ENCODE data around the gene PMM1. TPM values are rescaled to one million over a fixed set of nuclear protein-coding genes. Genes with fewer than 3 reads are reported as not detected.
"Not testable (repeated sequence)": the region's sequence is repeated elsewhere in the genome, so short reads cannot be mapped to it uniquely, and the experiment has no call there.

PMM1 gene
- total RNA-seq, 4 donors from 2014 or later, result 39.3 to 168 (median 73.1) TPM

DNA sequence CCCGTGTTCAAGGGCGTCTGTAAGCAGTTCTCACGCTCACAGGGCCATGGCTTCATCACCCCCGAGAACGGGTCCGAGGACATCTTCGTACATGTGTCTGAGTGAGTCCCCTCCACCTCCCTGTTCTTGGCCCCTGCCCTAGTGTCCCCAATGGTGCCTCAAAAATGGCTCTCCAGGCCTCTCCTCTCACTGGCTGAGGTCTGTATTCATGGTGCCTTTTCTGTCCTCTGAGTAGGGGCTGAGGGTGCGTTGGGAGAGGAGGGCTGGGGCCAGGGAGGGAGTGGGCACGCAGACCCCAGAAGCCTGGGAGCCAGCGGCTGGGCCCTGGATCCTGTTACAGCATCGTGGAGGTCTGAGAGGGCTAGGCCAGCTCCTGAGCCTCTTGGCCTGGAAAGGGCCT lies 16.0 kb downstream of the PMM1 start:
- ATAC-seq (ENCODE audit: low FRiP score) (no peak), DNase-seq (ENCODE audit: low spot score) (no peak)
- no peak for TF ChIP-seq CTCF (IDR thresholded peaks at IDR 0.05)

DNA sequence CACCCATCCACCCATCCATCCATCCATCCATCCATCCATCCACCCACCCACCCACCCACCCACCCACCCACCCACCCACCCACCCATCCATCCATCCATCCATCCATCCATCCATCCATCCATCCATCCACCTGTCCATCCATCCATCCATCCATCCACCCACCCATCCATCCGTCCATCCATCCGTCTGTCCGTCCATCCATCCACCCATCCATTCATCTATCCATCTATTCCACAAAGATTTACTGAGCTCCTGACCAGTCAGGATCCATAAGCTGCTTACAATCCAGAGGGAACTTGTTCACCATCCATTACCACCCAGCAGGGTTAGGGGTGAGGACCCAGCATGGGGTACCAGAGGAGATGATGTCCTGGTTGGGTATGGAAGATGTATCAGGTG lies 17.3 kb downstream of the PMM1 start:
- ATAC-seq (ENCODE audit: low FRiP score); DNase-seq (ENCODE audit: low spot score): not testable (repeated sequence)

DNA sequence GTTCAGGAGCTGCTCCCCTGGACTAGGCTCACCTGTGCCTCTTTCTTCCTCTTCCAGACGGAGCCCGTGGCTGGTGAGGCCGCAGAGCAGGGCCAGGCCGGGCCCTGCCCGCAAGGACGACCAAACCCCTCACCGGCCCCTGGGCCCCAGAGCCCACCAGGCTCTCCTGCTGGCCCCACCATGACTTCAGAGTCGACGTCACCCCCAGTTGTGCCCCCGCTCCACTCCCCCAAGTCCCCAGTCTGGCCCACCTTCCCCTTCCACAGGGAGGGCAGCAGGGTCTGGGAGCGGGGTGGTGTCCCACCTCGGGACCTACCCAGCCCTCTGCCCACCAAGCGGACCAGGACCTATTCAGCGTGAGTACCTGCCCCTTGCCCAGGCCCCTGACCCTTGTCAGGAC lies 17.9 kb downstream of the PMM1 start:
- no peak for ATAC-seq (ENCODE audit: low FRiP score)
- DNase-seq (ENCODE audit: low spot score), result no peak
- TF ChIP-seq CTCF (IDR thresholded peaks at IDR 0.05), result no peak

DNA sequence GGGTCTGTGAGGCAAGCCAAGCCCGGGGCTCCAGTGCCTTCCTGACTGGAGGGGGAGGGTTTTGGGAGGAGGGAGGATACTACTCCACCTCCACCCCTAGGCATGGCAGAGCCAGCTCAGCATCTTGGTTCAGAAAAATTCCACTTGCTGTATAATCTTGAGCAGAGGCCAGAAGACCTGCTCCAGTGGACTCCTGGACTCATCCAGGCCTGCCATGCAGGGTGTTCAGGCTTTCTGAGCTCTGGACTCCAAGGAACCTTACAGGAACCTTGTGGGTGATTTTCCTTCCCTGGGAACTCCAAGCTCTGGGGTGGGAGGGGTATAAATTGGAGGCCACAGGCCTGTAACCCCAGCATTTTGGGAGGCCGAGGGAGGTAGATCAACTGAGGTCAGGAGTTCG lies 19.4 kb downstream of the PMM1 start:
- ATAC-seq (ENCODE audit: low FRiP score) (peak; percentile 25), DNase-seq (ENCODE audit: low spot score) (no peak)
- TF ChIP-seq CTCF (IDR thresholded peaks at IDR 0.05), result no peak

DNA sequence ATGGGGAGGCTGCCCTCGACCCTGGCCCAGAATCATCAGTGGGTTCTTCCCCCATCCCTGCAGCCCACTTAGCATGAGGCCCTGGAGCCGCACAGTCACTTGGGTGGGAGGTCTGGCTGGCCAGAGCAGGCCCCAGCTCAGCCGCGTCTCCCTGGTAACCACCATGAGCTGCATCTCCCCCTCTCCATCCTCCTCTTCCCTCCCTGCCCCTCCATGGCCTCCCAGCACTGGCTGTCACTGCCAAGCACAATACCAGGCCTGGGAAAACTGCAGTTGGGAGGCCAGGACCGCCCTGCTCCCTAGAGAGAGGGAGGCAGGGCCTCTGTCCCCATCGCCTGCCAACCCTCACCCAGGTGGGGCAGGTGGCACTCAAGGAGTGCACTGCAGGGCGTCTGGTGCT lies 20.8 kb downstream of the PMM1 start:
- ATAC-seq (ENCODE audit: low FRiP score), result no peak
- no peak for TF ChIP-seq CTCF (IDR thresholded peaks at IDR 0.05)

DNA sequence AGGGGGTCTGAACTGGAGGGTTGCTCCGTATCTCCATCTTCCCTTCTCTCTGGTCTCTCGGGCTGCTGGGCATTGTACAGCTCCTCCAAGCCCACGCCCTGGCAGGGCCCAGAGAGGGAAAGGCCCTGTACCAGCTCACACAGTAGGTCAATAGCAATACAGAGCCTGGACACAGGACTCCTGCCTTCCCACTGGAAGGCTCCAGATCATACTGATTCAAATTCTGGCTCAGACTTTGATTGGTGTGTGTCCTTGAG lies 22.2 kb downstream of the PMM1 start:
- DNase-seq (ENCODE audit: low spot score) (no peak), ATAC-seq (ENCODE audit: low FRiP score) (no peak)
- no peak for TF ChIP-seq CTCF (IDR thresholded peaks at IDR 0.05)

More for the DNA sequence above, 20.8 kb downstream of the PMM1 start:
- no peak for DNase-seq (ENCODE audit: low spot score)

DNA sequence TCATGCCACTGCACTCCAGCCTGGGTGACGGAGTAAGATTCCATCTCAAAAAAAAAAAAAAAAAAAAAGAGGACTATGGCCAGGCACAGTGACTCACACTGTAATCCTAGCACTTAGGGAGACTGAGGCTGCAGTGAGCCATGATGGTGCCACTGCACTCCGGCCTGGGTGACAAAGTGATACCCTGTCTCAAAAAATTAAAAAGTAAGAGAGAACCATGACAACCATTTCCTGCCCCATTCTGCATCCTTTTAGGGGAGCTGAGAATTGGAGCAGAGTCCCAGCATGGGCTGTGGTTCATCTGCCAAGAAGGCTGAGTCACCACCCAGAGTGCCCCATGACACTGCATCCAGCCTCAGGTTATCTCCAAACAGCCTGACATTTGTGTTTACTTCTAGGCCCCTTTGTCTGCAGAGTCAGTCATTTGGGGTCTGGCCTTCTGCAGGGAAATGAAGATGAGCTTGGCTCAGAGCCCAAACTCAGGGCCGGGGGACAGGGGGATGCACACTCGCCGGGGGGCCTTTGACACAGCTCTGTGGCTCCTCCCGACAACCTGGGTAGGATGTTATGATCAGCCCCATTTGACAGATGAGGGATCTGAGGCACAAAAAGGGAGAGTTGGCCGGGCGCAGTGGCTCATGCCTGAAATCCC lies 24.1 kb downstream of the PMM1 start:
- no peak for TF ChIP-seq CTCF (IDR thresholded peaks at IDR 0.05)
- peak; percentile 27 for ATAC-seq (ENCODE audit: low FRiP score)
- DNase-seq (ENCODE audit: low spot score), result no peak

GRCh38 chr22:41564563-41564962 lies 25.1 kb downstream of the PMM1 start:
- no peak for TF ChIP-seq CTCF (IDR thresholded peaks at IDR 0.05)
- ATAC-seq (ENCODE audit: low FRiP score), result no peak
- DNase-seq (ENCODE audit: low spot score), result no peak
